BLaER1 treated with 17β-estradiol and CSF1 and Interleukin-3, amounts not matched to agents 10 nM and 100 nM (cell line): ENCODE measurements around the gene FILIP1L.
A peak's percentile ranks its signal among the peaks of the same experiment; 100 is the strongest.

Source experiments
- H3K27ac ChIP-seq, 11 experiments: shearing (Covaris generic); formaldehyde crosslinking; 2 replicates each; pipeline ENCODE4 v1.8.1; 2022
- H3K27me3 ChIP-seq, 11 experiments: shearing (Covaris generic); formaldehyde crosslinking; 2 replicates each; pipeline ENCODE4 v1.8.1; 2022
- H3K36me3 ChIP-seq, 11 experiments: shearing (Covaris generic); formaldehyde crosslinking; 2 replicates each; pipeline ENCODE4 v1.8.1; 2022
- H3K4me1 ChIP-seq, 10 experiments: shearing (Covaris generic); formaldehyde crosslinking; 2 replicates each; pipeline ENCODE4 v1.8.1; 2022
- H3K4me2 ChIP-seq, 11 experiments: shearing (Covaris generic); formaldehyde crosslinking; 2 replicates each; pipeline ENCODE4 v1.8.1; 2022
- H3K4me3 ChIP-seq, 10 experiments: shearing (Covaris generic); formaldehyde crosslinking; 2 replicates each; pipeline ENCODE4 v1.8.1; 2022
- H3K9ac ChIP-seq, 11 experiments: shearing (Covaris generic); formaldehyde crosslinking; 2 replicates each; pipeline ENCODE4 v1.8.1; 2022
- H3K9me3 ChIP-seq, 11 experiments: shearing (Covaris generic); formaldehyde crosslinking; replicated peaks in 1 of 11; 2 replicates each; pipeline ENCODE4 v1.8.1; 2022
- H4K20me1 ChIP-seq, 11 experiments: shearing (Covaris generic); formaldehyde crosslinking; 2 replicates each; pipeline ENCODE4 v1.8.1; 2022
- Cebpa-rat ChIP-seq, 11 experiments: shearing (Covaris generic); IDR thresholded peaks; 2 replicates each; pipeline ENCODE4 v1.8.1; 2022

FILIP1L gene

DNA sequence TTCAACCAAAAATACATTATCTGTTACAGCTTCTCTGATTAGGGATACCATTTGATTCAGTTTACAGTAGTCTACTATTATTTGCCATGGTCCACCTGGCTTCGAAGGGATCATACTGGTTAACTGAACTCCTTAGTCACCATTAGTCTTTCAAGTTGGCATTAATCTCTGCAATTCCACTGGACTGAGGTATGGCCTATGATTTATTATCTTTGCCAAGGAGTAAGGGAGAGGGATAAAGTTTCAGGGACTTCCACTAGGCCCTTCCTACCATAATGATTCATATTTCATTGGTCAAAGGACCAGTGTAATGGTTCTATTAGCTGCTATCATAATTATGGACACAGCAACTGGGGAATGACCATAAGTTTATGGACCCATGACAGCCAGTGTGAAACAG is 303.9 kb downstream of the FILIP1L start:
- no peak overlapping the region for H3K9ac ChIP-seq
- H3K4me3 ChIP-seq, result no peak overlapping the region
- no peaks in the 10 kb centered on the region for H3K4me1 ChIP-seq
- H3K9me3 ChIP-seq, result peaks cover 11 to 17% (median 13%) of the 10 kb centered on the region in 11 experiments
- no peaks in the 10 kb centered on the region for H4K20me1 ChIP-seq
- H3K27me3 ChIP-seq, result no peaks in the 10 kb centered on the region
- H3K4me2 ChIP-seq, result no peak overlapping the region
- H3K36me3 ChIP-seq, result peaks cover 0 to 12% (median 0%) of the 10 kb centered on the region in 11 experiments; a peak in 5 of 22 replicates
- no peak for TF ChIP-seq Cebpa-rat (IDR thresholded peaks at IDR 0.05)
- H3K27ac ChIP-seq, result no peak overlapping the region

GRCh38 chr3:99809565-99809964 is 304.7 kb downstream of the FILIP1L start:
- Histone ChIP-seq H4K20me1 (no peaks in the 10 kb centered on the region), H3K9ac (no peak overlapping the region), H3K9me3 (peaks cover 20 to 26% (median 22%) of the 10 kb centered on the region in 11 experiments), H3K4me3 (no peak overlapping the region), H3K36me3 (peaks cover 0 to 20% (median 8%) of the 10 kb centered on the region in 11 experiments; a peak in 14 of 22 replicates), H3K4me2 (no peak overlapping the region), H3K27me3 (no peaks in the 10 kb centered on the region), H3K27ac (no peak overlapping the region), H3K4me1 (no peaks in the 10 kb centered on the region)
- TF ChIP-seq Cebpa-rat (IDR thresholded peaks at IDR 0.05), result no peak

DNA sequence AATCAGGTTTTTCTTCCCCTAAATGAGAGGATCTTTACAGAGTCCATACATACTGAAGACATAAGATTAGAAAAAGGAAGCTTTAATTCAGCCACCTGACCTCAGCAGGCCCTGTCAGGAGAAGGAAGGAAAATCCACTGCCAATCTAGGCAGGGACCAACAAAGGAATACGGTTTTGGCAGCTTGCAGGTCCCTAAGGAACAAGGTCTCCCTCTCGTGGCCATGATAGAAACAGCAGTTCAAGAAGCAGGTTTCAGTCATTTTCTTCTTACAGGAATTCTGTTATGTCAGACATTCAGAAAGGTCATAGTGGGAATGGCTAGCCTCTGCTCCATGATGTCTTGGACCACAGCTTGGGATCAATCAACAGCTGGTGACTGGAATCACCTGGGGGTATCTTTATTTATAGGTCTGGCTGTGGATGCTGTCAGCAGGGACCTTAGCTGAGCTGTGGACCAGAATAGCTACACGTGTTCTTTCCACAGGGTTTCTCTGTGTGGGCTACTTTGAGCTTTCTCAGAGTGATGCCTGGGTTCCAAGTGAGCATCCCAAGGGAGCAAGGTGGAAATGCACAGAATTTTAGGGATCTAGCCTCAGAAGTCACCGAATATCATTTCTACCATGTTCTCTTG is 306.0 kb downstream of the FILIP1L start:
- peaks cover 29 to 37% (median 33%) of the 10 kb centered on the region in 11 experiments for H3K9me3 ChIP-seq
- no peak for TF ChIP-seq Cebpa-rat (IDR thresholded peaks at IDR 0.05)
- peaks cover 0 to 30% (median 14%) of the 10 kb centered on the region in 11 experiments; a peak in 14 of 22 replicates for H3K36me3 ChIP-seq
- no peak overlapping the region for H3K4me2 ChIP-seq
- H3K27me3 ChIP-seq, result no peaks in the 10 kb centered on the region
- H3K4me1 ChIP-seq, result no peaks in the 10 kb centered on the region
- H4K20me1 ChIP-seq, result no peaks in the 10 kb centered on the region
- no peak overlapping the region for H3K9ac ChIP-seq
- no peak overlapping the region for H3K27ac ChIP-seq
- H3K4me3 ChIP-seq, result no peak overlapping the region

DNA sequence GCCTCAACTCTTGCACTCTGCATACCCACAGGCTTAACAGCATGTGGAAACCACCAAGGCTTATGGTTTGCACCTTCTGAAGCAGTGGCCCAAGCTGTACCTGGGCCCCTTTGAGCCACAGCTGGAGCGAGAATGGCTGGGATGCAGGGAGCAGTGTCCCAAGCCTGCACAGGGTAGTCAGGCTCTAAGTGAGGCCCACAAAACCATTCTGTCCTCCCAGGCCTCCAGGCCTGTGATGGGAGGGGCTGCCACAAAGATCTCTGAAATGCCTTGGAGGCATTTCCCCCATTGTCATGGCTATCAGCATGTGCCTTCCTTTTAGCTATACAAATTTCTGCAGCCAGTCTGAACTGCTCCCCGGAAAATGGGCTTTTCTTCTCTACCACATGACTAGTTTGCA is 309.1 kb downstream of the FILIP1L start:
- Histone ChIP-seq H3K27me3 (no peaks in the 10 kb centered on the region), H3K4me2 (no peak overlapping the region), H3K36me3 (peaks cover 0 to 30% (median 14%) of the 10 kb centered on the region in 11 experiments; a peak in 14 of 22 replicates), H4K20me1 (no peaks in the 10 kb centered on the region), H3K27ac (no peak overlapping the region), H3K4me1 (no peaks in the 10 kb centered on the region), H3K9ac (no peak overlapping the region), H3K4me3 (peak overlapping the region in 2 of 10 experiments; percentile 2 to 6; a peak in 1 of 20 replicates), H3K9me3 (peaks cover 29 to 37% (median 33%) of the 10 kb centered on the region in 11 experiments)
- TF ChIP-seq Cebpa-rat (IDR thresholded peaks at IDR 0.05), result no peak

GRCh38 chr3:99803297-99803696 is 311.0 kb downstream of the FILIP1L start:
- TF ChIP-seq Cebpa-rat (IDR thresholded peaks at IDR 0.05), result no peak
- peaks cover 29 to 37% (median 33%) of the 10 kb centered on the region in 11 experiments for H3K9me3 ChIP-seq

GRCh38 chr3:99799422-99799821 is 314.9 kb downstream of the FILIP1L start:
- no peak for TF ChIP-seq Cebpa-rat (IDR thresholded peaks at IDR 0.05)
- H3K36me3 ChIP-seq, result peaks cover 0 to 9% (median 4%) of the 10 kb centered on the region in 11 experiments; a peak in 9 of 22 replicates

More at GRCh38 chr3:99803297-99803696, 311.0 kb downstream of the FILIP1L start:
- H3K36me3 ChIP-seq, result peaks cover 0 to 30% (median 14%) of the 10 kb centered on the region in 11 experiments; a peak in 14 of 22 replicates
- H3K4me1 ChIP-seq, result no peaks in the 10 kb centered on the region
- H3K27ac ChIP-seq, result no peak overlapping the region
- H3K27me3 ChIP-seq, result no peaks in the 10 kb centered on the region
- no peak overlapping the region for H3K4me3 ChIP-seq
- H3K9ac ChIP-seq, result no peak overlapping the region
- no peak overlapping the region for H3K4me2 ChIP-seq
- no peaks in the 10 kb centered on the region for H4K20me1 ChIP-seq

DNA sequence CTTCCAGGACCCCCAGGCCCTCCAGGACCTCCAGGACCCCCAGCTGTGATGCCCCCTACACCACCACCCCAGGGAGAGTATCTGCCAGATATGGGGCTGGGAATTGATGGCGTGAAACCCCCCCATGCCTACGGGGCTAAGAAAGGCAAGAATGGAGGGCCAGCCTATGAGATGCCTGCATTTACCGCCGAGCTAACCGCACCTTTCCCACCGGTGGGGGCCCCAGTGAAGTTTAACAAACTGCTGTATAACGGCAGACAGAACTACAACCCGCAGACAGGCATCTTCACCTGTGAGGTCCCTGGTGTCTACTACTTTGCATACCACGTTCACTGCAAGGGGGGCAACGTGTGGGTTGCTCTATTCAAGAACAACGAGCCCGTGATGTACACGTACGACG is 318.7 kb downstream of the FILIP1L start:
- Histone ChIP-seq H3K9me3 (no peaks in the 10 kb centered on the region), H3K9ac (no peak overlapping the region), H3K4me2 (no peak overlapping the region), H3K27ac (no peak overlapping the region), H3K4me1 (no peaks in the 10 kb centered on the region), H3K27me3 (no peaks in the 10 kb centered on the region), H4K20me1 (no peaks in the 10 kb centered on the region), H3K4me3 (no peak overlapping the region), H3K36me3 (no peaks in the 10 kb centered on the region)
- no peak for TF ChIP-seq Cebpa-rat (IDR thresholded peaks at IDR 0.05)

More at GRCh38 chr3:99799422-99799821, 314.9 kb downstream of the FILIP1L start:
- H3K27ac ChIP-seq, result no peak overlapping the region
- H3K4me2 ChIP-seq, result no peak overlapping the region
- H3K9me3 ChIP-seq, result peaks cover 7 to 12% (median 10%) of the 10 kb centered on the region in 11 experiments
- H3K4me3 ChIP-seq, result no peak overlapping the region
- H3K9ac ChIP-seq, result no peak overlapping the region
- H3K4me1 ChIP-seq, result no peaks in the 10 kb centered on the region
- no peaks in the 10 kb centered on the region for H4K20me1 ChIP-seq
- no peaks in the 10 kb centered on the region for H3K27me3 ChIP-seq

- TF ChIP-seq Cebpa-rat (IDR thresholded peaks at IDR 0.05), result no peak
- Histone ChIP-seq H3K27ac (no peak overlapping the region), H3K27me3 (no peaks in the 10 kb centered on the region), H3K36me3 (no peaks in the 10 kb centered on the region), H3K9ac (no peak overlapping the region), H4K20me1 (no peaks in the 10 kb centered on the region), H3K4me2 (no peak overlapping the region), H3K4me1 (no peaks in the 10 kb centered on the region), H3K9me3 (no peaks in the 10 kb centered on the region), H3K4me3 (no peak overlapping the region)
These were observed 319.8 kb downstream of the FILIP1L start for GRCh38 chr3:99794485-99794884.

DNA sequence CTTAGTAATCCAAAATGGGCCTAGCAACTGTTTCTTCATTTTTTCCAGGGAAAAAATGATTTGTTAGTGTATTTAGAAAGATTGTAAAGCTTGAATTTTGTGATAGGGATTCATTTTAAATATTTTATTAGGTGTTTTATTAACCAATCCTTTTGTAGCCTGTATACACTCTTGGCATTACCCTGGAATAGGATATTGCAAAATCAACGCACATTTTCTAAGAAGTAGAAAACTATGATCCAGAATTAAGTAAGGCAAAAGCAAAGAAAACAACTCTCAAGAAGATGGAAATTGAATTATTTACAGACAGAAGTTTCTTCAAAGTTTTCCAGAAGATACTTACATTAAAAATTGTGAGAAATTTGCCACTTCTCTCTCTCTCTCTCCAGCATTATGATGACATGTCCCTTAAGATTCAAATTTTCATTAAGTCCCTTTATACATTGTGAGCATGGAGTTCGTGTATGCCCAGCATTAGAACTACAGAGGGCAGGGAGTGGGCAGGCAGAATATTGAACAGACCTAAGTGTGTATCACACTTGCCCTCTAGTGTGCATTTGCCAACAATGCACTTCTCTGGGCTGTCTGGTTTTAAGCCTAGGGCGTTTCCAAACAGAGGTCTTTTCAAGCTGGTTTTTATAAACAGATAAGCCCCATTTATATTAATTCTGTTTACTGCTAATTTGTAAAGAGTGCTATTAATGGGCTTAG is 325.1 kb downstream of the FILIP1L start:
- Histone ChIP-seq H3K27ac (no peak overlapping the region), H4K20me1 (no peaks in the 10 kb centered on the region), H3K4me3 (no peak overlapping the region), H3K9ac (no peak overlapping the region), H3K4me1 (no peaks in the 10 kb centered on the region), H3K36me3 (no peaks in the 10 kb centered on the region), H3K4me2 (no peak overlapping the region), H3K27me3 (no peaks in the 10 kb centered on the region), H3K9me3 (no peaks in the 10 kb centered on the region)
- no peak for TF ChIP-seq Cebpa-rat (IDR thresholded peaks at IDR 0.05)
